WI38 (cell line): ENCODE results near the gene RUNX3.

Experiments used
- H3K4me3 ChIP-seq: 2 replicates; pipeline ENCODE4 v1.5.1; 2011; ENCODE audit warnings: low read depth, mild to moderate bottlenecking, control low read depth, low read length
- CTCF ChIP-seq: IDR thresholded peaks from 2 replicates; pipeline ENCODE4 v1.5.1; 2012; ENCODE audit warnings: low read depth, mild to moderate bottlenecking, control low read depth, low read length

RUNX3 gene

DNA sequence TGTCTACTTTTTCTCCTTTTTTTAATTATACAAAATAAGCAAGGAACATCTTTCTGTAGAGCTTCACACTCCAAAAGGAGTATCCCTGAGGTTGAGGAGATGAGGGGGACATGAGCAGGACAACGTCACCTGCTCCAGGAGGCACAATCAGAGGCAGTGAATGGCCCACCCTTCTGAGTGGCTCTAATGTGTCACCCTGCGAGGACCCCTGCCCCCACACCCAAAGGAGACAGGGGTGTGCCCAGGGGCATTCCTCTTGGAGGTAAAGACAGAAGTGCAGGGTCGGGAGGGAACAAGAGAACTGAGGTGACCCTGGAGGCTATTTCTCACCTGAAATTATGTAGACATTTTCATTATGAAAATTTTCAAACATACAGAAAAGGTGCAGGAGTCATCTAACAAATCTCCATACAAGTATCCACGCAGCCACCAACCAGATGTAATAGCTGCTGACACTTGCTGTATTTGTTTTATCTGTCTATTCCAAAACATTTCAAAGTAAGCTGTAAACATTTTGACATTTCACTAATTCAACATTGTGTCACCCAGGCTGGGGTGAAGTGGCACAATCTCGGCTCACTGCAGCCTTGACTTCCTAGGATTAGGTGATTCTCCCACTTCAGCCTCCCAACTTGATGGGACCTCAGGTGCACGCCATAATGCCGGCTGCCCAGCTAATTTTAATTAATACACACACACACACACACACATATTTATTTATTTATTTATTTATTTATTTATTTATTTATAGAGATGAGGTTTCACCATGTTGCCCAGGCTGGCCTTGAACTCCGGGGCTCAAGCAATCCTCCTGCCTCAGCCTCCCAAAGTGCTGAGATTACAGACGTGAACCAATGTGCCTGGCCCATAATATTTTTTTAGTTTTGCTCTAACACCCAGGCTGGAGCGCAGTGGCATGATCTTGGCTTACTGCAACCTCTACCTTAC is 70.7 kb downstream of the RUNX3 start:
- no peak overlapping the region for H3K4me3 ChIP-seq
- no peak for TF ChIP-seq CTCF

GRCh38 chr1:24858277-24858676 is 71.8 kb downstream of the RUNX3 start:
- H3K4me3 ChIP-seq = no peak overlapping the region
- no peak for TF ChIP-seq CTCF

GRCh38 chr1:24857507-24858133 is 72.5 kb downstream of the RUNX3 start:
- TF ChIP-seq CTCF = no peak

DNA sequence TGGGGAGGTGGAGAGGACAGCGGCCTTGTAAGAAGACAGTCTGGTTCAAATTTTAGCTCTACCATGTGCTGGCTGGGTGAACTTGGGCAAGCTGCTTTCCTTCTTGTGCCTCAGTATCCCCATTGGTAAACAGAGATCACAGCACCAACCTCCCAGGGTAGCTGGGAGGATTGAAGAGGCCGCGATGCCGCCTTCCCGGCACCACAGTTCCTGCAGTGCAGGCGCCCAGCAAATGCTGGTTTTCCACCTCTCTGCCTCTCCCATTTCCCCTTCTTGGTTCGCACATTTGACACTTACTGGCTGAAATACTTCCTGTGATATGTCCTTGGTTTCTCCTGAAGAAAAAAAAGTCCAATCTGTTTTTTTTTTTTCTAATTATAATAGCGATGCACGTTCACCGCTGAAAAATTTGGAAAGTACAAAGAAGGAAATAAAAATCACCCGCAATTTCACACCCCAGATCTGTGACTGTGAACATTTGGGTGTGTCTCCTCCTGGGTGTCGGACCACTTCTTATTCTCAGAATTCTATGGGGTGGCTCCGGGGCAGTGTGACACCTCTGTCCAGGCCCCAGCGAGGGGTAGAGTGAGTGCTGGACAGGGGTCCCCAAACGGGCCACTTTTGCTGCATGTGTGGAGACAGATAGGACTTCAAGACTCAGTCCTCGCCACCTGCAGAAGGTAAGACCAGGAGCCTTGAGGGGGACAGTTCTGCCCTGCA is 73.1 kb downstream of the RUNX3 start:
- TF ChIP-seq CTCF = no peak
- no peak overlapping the region for H3K4me3 ChIP-seq

More at GRCh38 chr1:24857507-24858133, 72.5 kb downstream of the RUNX3 start:
- H3K4me3 ChIP-seq = no peak overlapping the region

GRCh38 chr1:24855474-24855873 is 74.6 kb downstream of the RUNX3 start:
- no peak overlapping the region for H3K4me3 ChIP-seq
- no peak for TF ChIP-seq CTCF

- TF ChIP-seq CTCF = no peak
- no peak overlapping the region for H3K4me3 ChIP-seq
Measured at GRCh38 chr1:24853649-24854048, 76.4 kb downstream of the RUNX3 start.
